Transverse colon (tissue), 4 donors: ENCODE data around the gene ZNF561. TPM values are rescaled to one million over a fixed set of nuclear protein-coding genes. Genes with fewer than 3 reads are reported as not detected.

Source experiments
- DNase-seq: peaks from one replicate; pipeline ENCODE4 v3.0.0-alpha.2; 2019
- H3K27ac ChIP-seq, 4 donors: fragments of 200-600 bp; sonication (generic); 2 replicates each; pipeline ENCODE4 v1.5.1; 2016 to 2018; ENCODE audit warnings: inconsistent platforms in 4 of 4
- H3K27me3 ChIP-seq: fragments of 200-600 bp; sonication (generic); 2 replicates; pipeline ENCODE4 v1.5.1; 2017; ENCODE audit warnings: inconsistent platforms
- H3K36me3 ChIP-seq, 4 donors: fragments of 200-600 bp; sonication (generic); 2 replicates each; pipeline ENCODE4 v1.5.1; 2017 to 2019; ENCODE audit warnings: inconsistent platforms in 4 of 4
- H3K4me1 ChIP-seq, 4 donors: fragments of 200-600 bp; sonication (generic); 2 replicates each; pipeline ENCODE4 v1.5.1; 2017 to 2020; ENCODE audit warnings: inconsistent platforms in 4 of 4
- H3K4me3 ChIP-seq, 4 donors: fragments of 200-600 bp; sonication (generic); 1 replicate in 1 of 4; 2 replicates in 3 of 4; pipeline versions ENCODE4 v1.5.1 to v1.6.1; 2017 to 2019; ENCODE audit warnings: inconsistent platforms in 4 of 4
- H3K9me3 ChIP-seq, 2 donors: fragments of 200-600 bp; sonication (generic); 2 replicates each; pipeline ENCODE4 v1.5.1; 2017 to 2019; ENCODE audit warnings: inconsistent platforms in 2 of 2
- EP300 ChIP-seq: sonication (generic); formaldehyde crosslinking; IDR thresholded peaks from one replicate; pipeline ENCODE4 v1.6.1; 2017; ENCODE audit warnings: antibody characterized with exemption, low read depth
- POLR2A ChIP-seq: fragments of 450-650 bp; IDR thresholded peaks from one replicate; pipeline ENCODE4 v1.6.1; 2016; ENCODE audit warnings: antibody characterized with exemption, mild to moderate bottlenecking, moderate library complexity
- POLR2AphosphoS5 ChIP-seq, 3 donors: sonication (generic); formaldehyde crosslinking; IDR thresholded peaks; one replicate each; pipeline ENCODE4 v1.6.1; 2016; ENCODE audit warnings: antibody characterized with exemption in 3 of 3
- whole genome bisulfite sequencing, 2 donors: methylation state at CpG; one replicate each; pipeline ENCODE4 v1.1.5; 2018; ENCODE audit warnings: low coverage in 1 of 2; 5-methylcytosine and 5-hydroxymethylcytosine counted together
- in situ Hi-C, 4 donors: fragments of 200-750 bp; cut with MboI; loops; one replicate each; pipeline versions ENCODE4 v1.15.0 to v1.15.1; 2017; ENCODE audit warnings: low sequenced_read_pairs in 3 of 4, low pct_ligation_motif_present in 1 of 4, low pct_unique_long_range_greater_than_20kb in 1 of 4
- intact Hi-C: fragments of 100-400 bp; cut with DNase I; formaldehyde crosslinking; loops from one replicate; pipeline ENCODE4 v1.15.1; 2023; ENCODE audit warnings: low total_unique reads
- total RNA-seq, 4 donors: library from RNA; depleted of rRNA; stranded (reverse); fragments of >200 nt; gene quantifications; one replicate each; pipeline ENCODE4 v1.1.0, GENCODE V29; 2016
- TF ChIP-seq, protein P1 (sequence below), 5 experiments: fragments of 200-600 bp in 3 of 5; fragments of 450-650 bp in 2 of 5; sonication (generic) in 3 of 5; IDR thresholded peaks; 1 replicate in 2 of 5; 2 replicates in 3 of 5; pipeline ENCODE4 v1.5.1; 2016 to 2017; ENCODE audit warnings: antibody characterized with exemption in 5 of 5, inconsistent platforms in 3 of 5, mild to moderate bottlenecking in 2 of 5, moderate library complexity in 1 of 5

ZNF561 gene
- total RNA-seq, 4 donors from 2014 or later = 6.4 to 36.7 (median 26.0) TPM

DNA sequence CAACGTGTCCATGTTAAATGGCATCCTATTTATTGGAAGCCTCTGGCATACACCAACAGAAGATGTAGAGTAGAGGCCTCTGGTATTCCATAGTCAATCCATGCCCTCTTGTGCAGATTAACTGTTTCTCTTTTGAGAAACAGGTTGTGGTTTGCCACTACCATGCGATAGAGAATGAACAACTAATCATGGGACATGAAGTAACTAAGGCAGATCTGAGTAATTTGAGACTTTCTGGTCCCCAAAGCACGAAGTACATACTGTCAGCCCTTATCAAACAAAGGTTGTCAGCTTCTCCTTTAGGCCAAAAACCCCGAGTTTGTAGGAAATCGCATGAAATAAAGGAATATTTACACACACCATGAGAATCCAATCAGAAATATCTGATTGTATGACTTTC lies 40.3 kb downstream of the ZNF561 start:
- H3K4me1 ChIP-seq = peaks cover 7 to 16% (median 9%) of the 10 kb centered on the region in 4 donors
- TF ChIP-seq POLR2AphosphoS5 (IDR thresholded peaks at IDR 0.05) = no peak
- TF ChIP-seq POLR2A = no peak
- TF ChIP-seq, protein P1, sequence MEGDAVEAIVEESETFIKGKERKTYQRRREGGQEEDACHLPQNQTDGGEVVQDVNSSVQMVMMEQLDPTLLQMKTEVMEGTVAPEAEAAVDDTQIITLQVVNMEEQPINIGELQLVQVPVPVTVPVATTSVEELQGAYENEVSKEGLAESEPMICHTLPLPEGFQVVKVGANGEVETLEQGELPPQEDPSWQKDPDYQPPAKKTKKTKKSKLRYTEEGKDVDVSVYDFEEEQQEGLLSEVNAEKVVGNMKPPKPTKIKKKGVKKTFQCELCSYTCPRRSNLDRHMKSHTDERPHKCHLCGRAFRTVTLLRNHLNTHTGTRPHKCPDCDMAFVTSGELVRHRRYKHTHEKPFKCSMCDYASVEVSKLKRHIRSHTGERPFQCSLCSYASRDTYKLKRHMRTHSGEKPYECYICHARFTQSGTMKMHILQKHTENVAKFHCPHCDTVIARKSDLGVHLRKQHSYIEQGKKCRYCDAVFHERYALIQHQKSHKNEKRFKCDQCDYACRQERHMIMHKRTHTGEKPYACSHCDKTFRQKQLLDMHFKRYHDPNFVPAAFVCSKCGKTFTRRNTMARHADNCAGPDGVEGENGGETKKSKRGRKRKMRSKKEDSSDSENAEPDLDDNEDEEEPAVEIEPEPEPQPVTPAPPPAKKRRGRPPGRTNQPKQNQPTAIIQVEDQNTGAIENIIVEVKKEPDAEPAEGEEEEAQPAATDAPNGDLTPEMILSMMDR (IDR thresholded peaks at IDR 0.05) = no peak
- TF ChIP-seq EP300 = no peak
- no peaks in the 10 kb centered on the region for H3K27me3 ChIP-seq
- 84 to 100% methylated on average over 3 to 5 of the region's 5 CpGs for WGBS, 2 donors
- DNase-seq = no peak
- H3K9me3 ChIP-seq = peaks cover 34 to 46% of the 10 kb centered on the region in 2 donors
- H3K27ac ChIP-seq = no peak overlapping the region
- no peak overlapping the region for H3K4me3 ChIP-seq
- in situ Hi-C loops (loop anchor here in 1 of 4 donors (25.0 kb wide), 1 partner anchor 443 kb away; the partner anchor contains the start of genes OR7G3 and ZNF317), intact Hi-C loops (no loop called here)
- peaks cover 0 to 29% (median 4%) of the 10 kb centered on the region in 4 donors for H3K36me3 ChIP-seq

DNA sequence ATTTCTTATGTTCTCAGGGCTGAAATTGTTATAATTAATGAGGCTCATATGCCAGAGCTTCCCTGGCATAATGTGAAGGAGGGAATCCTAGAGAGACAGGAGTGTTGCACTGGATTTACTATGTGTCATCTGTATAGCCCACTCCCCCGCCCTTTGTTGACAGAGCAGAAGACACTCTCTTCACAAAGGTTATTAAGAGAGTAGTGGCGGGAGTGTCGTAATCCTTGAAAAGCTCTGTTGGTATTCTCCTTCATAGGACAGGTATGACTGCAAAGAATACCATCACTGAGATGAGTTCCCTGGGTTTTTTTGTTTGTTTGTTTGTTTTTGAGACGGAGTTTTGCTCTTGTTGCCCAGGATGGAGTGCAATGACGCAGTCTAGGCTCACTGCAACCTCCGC lies 50.8 kb downstream of the ZNF561 start:
- in situ Hi-C loops = no loop called here
- Histone ChIP-seq H3K4me3 (no peak overlapping the region), H3K36me3 (peaks cover 12 to 86% (median 50%) of the 10 kb centered on the region in 4 donors), H3K9me3 (peaks cover 91 to 99% of the 10 kb centered on the region in 2 donors), H3K4me1 (no peaks in the 10 kb centered on the region), H3K27me3 (no peaks in the 10 kb centered on the region), H3K27ac (no peak overlapping the region)
- TF ChIP-seq POLR2A (no peak), POLR2AphosphoS5 (IDR thresholded peaks at IDR 0.05) (no peak), EP300 (no peak)
- TF ChIP-seq, protein P1 (IDR thresholded peaks at IDR 0.05) = no peak
- intact Hi-C loops = no loop called here
- no peak for DNase-seq
- 97% methylated on average over 4 to 6 of the region's 6 CpGs for WGBS, 2 donors

DNA sequence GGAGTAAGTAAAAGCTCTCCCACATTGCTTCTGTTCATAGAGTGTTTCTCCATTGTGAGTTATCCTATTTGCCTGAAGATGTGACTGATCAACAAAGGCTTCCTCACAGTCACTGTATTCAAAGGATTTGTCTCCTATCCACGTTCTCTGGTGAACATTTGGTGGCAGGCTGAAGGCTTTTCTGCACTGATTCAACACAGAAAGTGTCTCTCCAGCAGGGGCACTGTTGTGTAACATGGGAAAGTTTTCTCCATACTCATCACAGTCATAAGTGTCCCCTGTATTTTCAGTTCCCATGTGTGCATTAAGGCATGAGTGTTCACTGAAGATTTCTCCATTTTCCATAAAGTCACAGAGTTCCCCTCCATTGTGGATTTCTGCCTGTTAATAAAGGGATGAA lies 54.3 kb downstream of the ZNF561 start:
- intact Hi-C loops = no loop called here
- H3K27ac ChIP-seq = no peak overlapping the region
- WGBS, 2 donors = 100% methylated on average over 1 of the region's 1 CpG
- TF ChIP-seq POLR2AphosphoS5 (IDR thresholded peaks at IDR 0.05) (no peak), EP300 (no peak), POLR2A (no peak)
- TF ChIP-seq, protein P1 (IDR thresholded peaks at IDR 0.05) = no peak
- in situ Hi-C loops = no loop called here
- no peaks in the 10 kb centered on the region for H3K4me1 ChIP-seq
- H3K4me3 ChIP-seq = no peak overlapping the region
- H3K36me3 ChIP-seq = peaks cover 14 to 96% (median 52%) of the 10 kb centered on the region in 4 donors
- peaks cover 97 to 100% of the 10 kb centered on the region in 2 donors for H3K9me3 ChIP-seq
- no peak for DNase-seq
- H3K27me3 ChIP-seq = no peaks in the 10 kb centered on the region

DNA sequence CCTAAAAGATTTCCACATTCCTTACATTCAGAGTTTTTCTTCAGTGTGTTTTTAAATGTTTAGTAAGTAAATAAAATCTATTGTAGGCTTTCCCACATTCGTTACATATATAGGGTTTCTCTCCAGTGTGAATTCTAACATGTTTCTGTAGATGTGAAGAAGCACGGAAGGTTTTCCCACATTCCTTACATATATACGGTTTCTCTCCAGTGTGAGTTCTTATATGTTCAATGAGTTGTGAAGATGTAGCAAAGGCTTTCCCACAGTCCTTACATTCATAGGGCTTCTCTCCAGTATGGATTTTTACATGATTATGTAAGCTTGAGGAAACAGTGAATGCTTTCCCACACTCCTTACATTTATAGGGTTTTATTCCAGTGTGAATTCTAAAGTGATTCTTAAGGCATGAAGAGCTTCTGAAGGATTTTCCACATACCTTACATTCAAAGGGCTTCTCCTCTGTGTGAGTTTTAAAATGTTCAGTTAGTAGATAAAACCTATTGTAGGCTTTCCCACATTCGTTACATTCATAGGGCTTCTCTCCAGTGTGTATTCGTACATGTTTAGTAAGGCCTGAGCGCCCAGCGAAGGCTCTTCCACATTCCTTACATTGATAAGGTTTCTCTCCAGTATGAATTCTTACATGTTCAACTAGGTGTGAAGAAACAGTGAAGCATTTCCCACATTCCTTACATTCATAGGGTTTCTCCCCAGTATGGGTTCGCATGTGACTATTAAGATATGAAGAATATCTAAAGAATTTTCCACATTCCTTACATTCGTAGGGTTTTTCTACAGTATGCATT lies 54.9 kb downstream of the ZNF561 start:
- no peak for DNase-seq
- Histone ChIP-seq H3K9me3 (peaks cover 97 to 100% of the 10 kb centered on the region in 2 donors), H3K27ac (no peak overlapping the region), H3K27me3 (no peaks in the 10 kb centered on the region), H3K4me1 (no peaks in the 10 kb centered on the region), H3K36me3 (peaks cover 14 to 96% (median 52%) of the 10 kb centered on the region in 4 donors), H3K4me3 (no peak overlapping the region)
- in situ Hi-C loops (no loop called here), intact Hi-C loops (no loop called here)
- TF ChIP-seq, protein P1 (IDR thresholded peaks at IDR 0.05) = no peak
- TF ChIP-seq EP300 = no peak
- WGBS, 2 donors = 97 to 100% methylated on average over 9 of the region's 9 CpGs

Other genes starting within 250 kb of the ZNF561 start
- 10 to 100 TPM; 15.0 to 67.5 (median 30.5) TPM for gene ZNF266, start 185.7 kb downstream of the ZNF561 start, total RNA-seq
- gene ZNF560, start 122.6 kb downstream of the ZNF561 start, total RNA-seq = not detected
- gene ZNF426, start 82.6 kb downstream of the ZNF561 start, total RNA-seq = 10 to 100 TPM in 2 of 4 donors, 1 to 10 TPM in 2; 6.5 to 29.9 (median 16.4) TPM
- gene ZNF121, start 36.7 kb downstream of the ZNF561 start, total RNA-seq = 10 to 100 TPM; 10.1 to 21.0 (median 14.0) TPM
- 10 to 100 TPM in 3 of 4 donors, 1 to 10 TPM in 1; 5.6 to 36.8 (median 17.6) TPM for gene ZNF562, start 53.9 kb upstream of the ZNF561 start, total RNA-seq
- 10 to 100 TPM in 3 of 4 donors, 1 to 10 TPM in 1; 10.0 to 18.1 (median 14.2) TPM for gene ZNF846, start 147.5 kb upstream of the ZNF561 start, total RNA-seq
- gene FBXL12, start 197.8 kb upstream of the ZNF561 start, total RNA-seq = 100 to 1,000 TPM in 2 of 4 donors, 10 to 100 TPM in 2; 32.9 to 184 (median 83.1) TPM
- 100 to 1,000 TPM in 3 of 4 donors, 10 to 100 TPM in 1; 61.0 to 563 (median 249) TPM for gene UBL5, start 206.7 kb upstream of the ZNF561 start, total RNA-seq
- 10 to 100 TPM; 22.9 to 82.5 (median 43.7) TPM for gene PIN1, start 214.1 kb upstream of the ZNF561 start, total RNA-seq